Measurements from ENCODE around the gene FOXP1. TPM values are rescaled to one million over a fixed set of nuclear protein-coding genes. Genes with fewer than 3 reads are reported as not detected.

FOXP1 gene
- total RNA-seq, 1 donor from 2014 or later: 33.2 TPM

DNA sequence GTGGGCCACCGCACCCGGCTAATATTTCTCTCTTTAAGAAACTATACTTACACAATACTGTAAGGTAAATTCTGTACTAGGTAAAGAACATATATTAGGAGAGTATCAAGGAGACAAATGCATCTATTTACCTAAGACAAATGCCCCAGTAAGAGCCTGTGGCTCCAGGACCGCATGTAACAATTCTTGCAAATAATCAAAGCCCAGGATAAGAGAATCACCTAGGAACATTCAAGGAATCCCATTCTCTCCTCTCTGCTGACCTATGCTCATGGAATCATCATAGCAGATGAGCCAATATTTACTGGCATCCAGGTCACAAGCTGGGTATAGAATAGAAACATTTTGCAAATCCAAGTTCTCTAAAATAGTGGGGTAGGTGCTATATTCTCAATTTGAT is 347.7 kb downstream of the FOXP1 start:
- TF ChIP-seq, protein P1, sequence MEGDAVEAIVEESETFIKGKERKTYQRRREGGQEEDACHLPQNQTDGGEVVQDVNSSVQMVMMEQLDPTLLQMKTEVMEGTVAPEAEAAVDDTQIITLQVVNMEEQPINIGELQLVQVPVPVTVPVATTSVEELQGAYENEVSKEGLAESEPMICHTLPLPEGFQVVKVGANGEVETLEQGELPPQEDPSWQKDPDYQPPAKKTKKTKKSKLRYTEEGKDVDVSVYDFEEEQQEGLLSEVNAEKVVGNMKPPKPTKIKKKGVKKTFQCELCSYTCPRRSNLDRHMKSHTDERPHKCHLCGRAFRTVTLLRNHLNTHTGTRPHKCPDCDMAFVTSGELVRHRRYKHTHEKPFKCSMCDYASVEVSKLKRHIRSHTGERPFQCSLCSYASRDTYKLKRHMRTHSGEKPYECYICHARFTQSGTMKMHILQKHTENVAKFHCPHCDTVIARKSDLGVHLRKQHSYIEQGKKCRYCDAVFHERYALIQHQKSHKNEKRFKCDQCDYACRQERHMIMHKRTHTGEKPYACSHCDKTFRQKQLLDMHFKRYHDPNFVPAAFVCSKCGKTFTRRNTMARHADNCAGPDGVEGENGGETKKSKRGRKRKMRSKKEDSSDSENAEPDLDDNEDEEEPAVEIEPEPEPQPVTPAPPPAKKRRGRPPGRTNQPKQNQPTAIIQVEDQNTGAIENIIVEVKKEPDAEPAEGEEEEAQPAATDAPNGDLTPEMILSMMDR (IDR thresholded peaks at IDR 0.05; ENCODE audit: insufficient read depth, low read length, severe bottlenecking): no peak
- no peaks in the 10 kb centered on the region for H3K27me3 ChIP-seq (ENCODE audit: control insufficient read depth, insufficient read depth, low read length)
- no peak for FAIRE-seq

DNA sequence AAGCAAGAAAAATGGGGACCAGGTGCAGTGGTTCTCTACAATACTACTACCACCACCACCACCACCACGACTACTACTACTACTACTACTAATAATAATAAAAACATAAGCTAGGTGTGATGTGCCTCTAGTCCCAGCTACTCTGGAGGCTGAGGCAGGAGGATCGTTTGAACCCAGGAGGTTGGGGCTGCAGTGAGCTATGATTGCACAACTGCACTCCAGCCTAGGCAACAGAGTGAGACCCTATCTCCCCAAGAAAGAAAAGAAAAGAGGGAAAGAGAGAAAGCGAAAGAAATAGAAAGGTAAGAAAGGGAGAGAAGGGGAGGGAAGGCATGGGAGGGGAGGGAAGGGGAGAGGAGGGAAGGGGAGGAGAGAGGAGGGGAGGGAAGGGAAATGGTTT is 350.6 kb downstream of the FOXP1 start:
- Histone ChIP-seq H3K4me3 (ENCODE audit: low read depth, low read length) (no peak overlapping the region), H3K27me3 (ENCODE audit: control insufficient read depth, insufficient read depth, low read length) (no peaks in the 10 kb centered on the region), H3K36me3 (ENCODE audit: control insufficient read depth, insufficient read depth, low read length) (no peaks in the 10 kb centered on the region)
- TF ChIP-seq, protein P1 (IDR thresholded peaks at IDR 0.05; ENCODE audit: insufficient read depth, low read length, severe bottlenecking): no peak
- FAIRE-seq (no peak), DNase-seq (ENCODE audit: low read depth) (no peak)

More for the DNA sequence above, 347.7 kb downstream of the FOXP1 start:
- Histone ChIP-seq H3K36me3 (ENCODE audit: control insufficient read depth, insufficient read depth, low read length) (no peaks in the 10 kb centered on the region), H3K4me3 (ENCODE audit: low read depth, low read length) (no peak overlapping the region)
- DNase-seq (ENCODE audit: low read depth): no peak

DNA sequence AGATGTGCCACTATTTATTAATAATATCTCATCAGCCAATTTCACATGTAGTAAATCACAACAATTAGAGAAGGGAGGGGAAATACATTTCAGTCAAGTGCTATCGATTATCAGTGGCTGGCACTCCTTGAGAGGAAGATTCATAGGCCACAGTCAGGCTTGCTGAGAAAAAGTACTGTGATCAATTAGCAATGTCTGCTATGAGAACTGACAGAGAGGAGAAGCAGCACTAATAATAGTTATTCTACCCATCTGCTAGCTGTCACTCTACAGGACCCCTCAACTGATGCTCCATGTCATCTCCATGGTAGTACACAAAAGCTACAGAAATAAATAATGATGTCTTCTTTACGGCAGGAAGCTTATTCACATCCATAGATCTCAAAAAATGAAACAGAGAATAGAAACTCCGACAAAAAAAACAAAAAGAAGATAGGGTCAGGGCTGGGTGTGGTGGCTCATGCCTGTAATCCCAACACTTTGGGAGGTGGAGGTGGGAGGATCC is 351.3 kb downstream of the FOXP1 start:
- TF ChIP-seq, protein P1 (IDR thresholded peaks at IDR 0.05; ENCODE audit: insufficient read depth, low read length, severe bottlenecking): no peak
- H3K4me3 ChIP-seq (ENCODE audit: low read depth, low read length): no peak overlapping the region
- FAIRE-seq: no peak
- no peak for DNase-seq (ENCODE audit: low read depth)
- H3K27me3 ChIP-seq (ENCODE audit: control insufficient read depth, insufficient read depth, low read length): no peaks in the 10 kb centered on the region
- no peaks in the 10 kb centered on the region for H3K36me3 ChIP-seq (ENCODE audit: control insufficient read depth, insufficient read depth, low read length)

DNA sequence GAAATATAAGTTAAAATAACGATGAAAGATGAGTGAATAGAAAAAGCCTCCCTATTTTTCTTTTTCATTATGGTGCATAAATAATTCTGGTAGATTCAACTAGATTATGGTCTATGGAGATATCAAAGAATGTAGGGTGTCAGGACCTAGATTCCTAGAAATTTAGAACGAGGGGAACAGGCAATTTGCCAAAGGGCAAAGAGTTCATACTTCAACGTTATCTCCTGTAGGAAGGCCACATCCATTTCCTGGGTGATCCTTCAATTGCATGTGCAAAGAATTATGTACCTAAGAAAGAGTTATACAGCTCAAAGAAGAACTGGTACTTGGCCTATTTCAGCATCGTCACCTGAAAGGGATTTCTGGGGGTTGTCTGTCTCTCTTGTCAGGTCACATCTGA is 351.8 kb downstream of the FOXP1 start:
- Histone ChIP-seq H3K27me3 (ENCODE audit: control insufficient read depth, insufficient read depth, low read length) (no peaks in the 10 kb centered on the region), H3K4me3 (ENCODE audit: low read depth, low read length) (no peak overlapping the region), H3K36me3 (ENCODE audit: control insufficient read depth, insufficient read depth, low read length) (no peaks in the 10 kb centered on the region)
- no peak for DNase-seq (ENCODE audit: low read depth)
- TF ChIP-seq, protein P1 (IDR thresholded peaks at IDR 0.05; ENCODE audit: insufficient read depth, low read length, severe bottlenecking): no peak
- no peak for FAIRE-seq

DNA sequence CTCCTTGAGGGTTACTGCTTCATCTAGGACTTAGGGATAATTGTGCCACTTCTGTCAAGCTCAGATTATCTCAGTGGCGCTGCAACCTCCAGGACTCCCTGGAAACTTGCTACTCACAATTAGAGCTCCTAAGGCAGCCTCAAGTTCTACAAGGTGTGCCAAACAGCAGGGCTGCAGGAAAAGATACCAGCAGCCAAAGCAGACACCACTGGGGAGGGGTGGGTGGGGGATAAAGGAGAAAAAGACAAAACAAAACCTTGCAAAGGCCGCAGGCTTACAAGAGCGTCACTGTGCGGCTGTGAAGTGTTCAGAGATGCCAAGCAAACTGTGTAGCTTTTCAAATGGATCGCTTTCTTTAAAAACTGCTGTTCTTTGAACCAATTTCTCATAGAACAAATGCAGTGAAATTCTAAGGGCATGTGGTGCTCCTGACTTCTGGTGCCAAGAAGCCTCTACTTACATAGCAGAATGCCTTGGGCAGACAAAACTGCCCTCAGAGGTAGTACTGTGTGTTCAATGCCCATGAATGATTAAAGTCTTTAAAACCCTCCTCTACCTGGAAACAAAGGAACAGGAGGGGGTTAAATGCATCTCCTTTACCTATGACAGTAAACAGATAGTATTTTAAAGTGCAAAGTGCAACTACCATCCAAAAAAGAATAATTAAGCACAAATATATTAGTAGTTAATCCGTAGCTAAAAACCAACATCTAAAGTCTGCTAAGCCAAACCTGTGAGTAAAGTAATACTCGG is 353.4 kb downstream of the FOXP1 start:
- no peak overlapping the region for H3K4me3 ChIP-seq (ENCODE audit: low read depth, low read length)
- no peak for DNase-seq (ENCODE audit: low read depth)
- no peaks in the 10 kb centered on the region for H3K36me3 ChIP-seq (ENCODE audit: control insufficient read depth, insufficient read depth, low read length)
- TF ChIP-seq, protein P1 (IDR thresholded peaks at IDR 0.05; ENCODE audit: insufficient read depth, low read length, severe bottlenecking): no peak
- no peak for FAIRE-seq
- H3K27me3 ChIP-seq (ENCODE audit: control insufficient read depth, insufficient read depth, low read length): no peaks in the 10 kb centered on the region

Data from bronchial epithelial cell (primary cell).